CD14-positive monocyte (primary cell): ENCODE results near the gene ADH6. TPM values are rescaled to one million over a fixed set of nuclear protein-coding genes. Genes with fewer than 3 reads are reported as not detected.

Source experiments
- DNase-seq, 3 donors: peaks; one replicate each; pipeline ENCODE4 v3.0.0-alpha.2; 2011 to 2022
- H2AFZ ChIP-seq: 2 replicates; pipeline ENCODE4 v1.6.0; 2012; ENCODE audit warnings: mild to moderate bottlenecking, low read depth, low read length, inconsistent platforms; ENCODE audit not compliant: insufficient read depth, poor library complexity, severe bottlenecking
- H3K27ac ChIP-seq, 2 donors: 1 replicate in 1 of 2; 2 replicates in 1 of 2; pipeline ENCODE4 v1.5.1; 2012 to 2013; ENCODE audit warnings: low read length in 2 of 2, control low read depth in 1 of 2, inconsistent platforms in 1 of 2, low read depth in 1 of 2, mild to moderate bottlenecking in 1 of 2
- H3K27me3 ChIP-seq, 2 donors: one replicate each; pipeline versions ENCODE4 v1.6.0 to v1.6.1; 2011 to 2013; ENCODE audit warnings: low read length in 2 of 2; ENCODE audit not compliant: control insufficient read depth in 2 of 2, insufficient read depth in 2 of 2
- H3K36me3 ChIP-seq, 2 donors: replicated peaks in 1 of 2; 1 replicate in 1 of 2; 2 replicates in 1 of 2; pipeline versions ENCODE4 v1.5.1 to v1.6.1; 2012 to 2013; ENCODE audit warnings: low read length in 2 of 2, control low read depth in 1 of 2, inconsistent platforms in 1 of 2, mild to moderate bottlenecking in 1 of 2; ENCODE audit not compliant: insufficient read depth in 2 of 2, control insufficient read depth in 1 of 2
- H3K4me1 ChIP-seq, 2 donors: 1 replicate in 1 of 2; 2 replicates in 1 of 2; pipeline versions ENCODE4 v1.5.1 to v1.6.1; 2012 to 2013; ENCODE audit warnings: low read length in 2 of 2, control low read depth in 1 of 2, inconsistent platforms in 1 of 2, mild to moderate bottlenecking in 1 of 2, moderate library complexity in 1 of 2; ENCODE audit not compliant: insufficient read depth in 2 of 2, control insufficient read depth in 1 of 2
- H3K4me2 ChIP-seq: replicated peaks from 2 replicates; pipeline ENCODE3; 2012; ENCODE audit warnings: low read length, moderate library complexity, mild to moderate bottlenecking; ENCODE audit not compliant: poor library complexity, severe bottlenecking; ENCODE audit errors: extremely low read depth
- H3K4me3 ChIP-seq, 3 experiments: fragments of 200-600 bp in 1 of 3; sonication (generic) in 1 of 3; replicated peaks in 1 of 3; 1 replicate in 2 of 3; 2 replicates in 1 of 3; pipeline ENCODE4 v1.5.1; 2011 to 2013; ENCODE audit warnings: low read length in 3 of 3, mild to moderate bottlenecking in 3 of 3, control low read depth in 2 of 3, low read depth in 2 of 3, inconsistent platforms in 1 of 3, moderate library complexity in 1 of 3
- H3K79me2 ChIP-seq: 2 replicates; pipeline ENCODE4 v1.6.0; 2012; ENCODE audit warnings: mild to moderate bottlenecking, control low read depth, inconsistent platforms, low read length, moderate library complexity; ENCODE audit not compliant: insufficient read depth
- H3K9ac ChIP-seq: 2 replicates; pipeline ENCODE4 v1.6.0; 2017; ENCODE audit warnings: low read length, mild to moderate bottlenecking; ENCODE audit not compliant: insufficient read depth, poor library complexity, severe bottlenecking
- H3K9me3 ChIP-seq, 2 donors: replicated peaks in 1 of 2; 1 replicate in 1 of 2; 2 replicates in 1 of 2; pipeline versions ENCODE4 v1.5.1 to v1.6.1; 2012 to 2013; ENCODE audit warnings: low read length in 2 of 2, control low read depth in 1 of 2; ENCODE audit not compliant: control insufficient read depth in 1 of 2, insufficient read depth in 1 of 2
- H4K20me1 ChIP-seq: 2 replicates; pipeline ENCODE4 v1.6.0; 2012; ENCODE audit warnings: mild to moderate bottlenecking, low read length, control low read depth, moderate library complexity; ENCODE audit not compliant: insufficient read depth
- H3K27ac Mint-ChIP-seq, 7 donors: one replicate each; pipeline ENCODE4 v1.8.0; 2020; ENCODE audit warnings: mild to moderate bottlenecking in 7 of 7, mixed read lengths in 7 of 7, moderate library complexity in 6 of 7, inconsistent platforms in 2 of 7
- H3K27me3 Mint-ChIP-seq, 3 donors: one replicate each; pipeline ENCODE4 v1.8.0; 2021 to 2022; ENCODE audit warnings: low read depth in 3 of 3, mild to moderate bottlenecking in 3 of 3, mixed read lengths in 3 of 3, moderate library complexity in 3 of 3, inconsistent platforms in 1 of 3
- H3K36me3 Mint-ChIP-seq, 2 donors: one replicate each; pipeline ENCODE4 v1.8.0; 2020; ENCODE audit warnings: mixed read lengths in 2 of 2, inconsistent platforms in 1 of 2, mild to moderate bottlenecking in 1 of 2
- H3K4me1 Mint-ChIP-seq: one replicate; pipeline ENCODE4 v1.8.0; 2020; ENCODE audit warnings: mild to moderate bottlenecking, mixed read lengths
- H3K4me3 Mint-ChIP-seq, 2 donors: one replicate each; pipeline ENCODE4 v1.8.0; 2020; ENCODE audit warnings: mild to moderate bottlenecking in 2 of 2, mixed read lengths in 2 of 2, moderate library complexity in 1 of 2
- H3K9me3 Mint-ChIP-seq, 7 donors: one replicate each; pipeline ENCODE4 v1.8.0; 2020 to 2022; ENCODE audit warnings: mixed read lengths in 7 of 7, mild to moderate bottlenecking in 6 of 7, moderate library complexity in 6 of 7, inconsistent platforms in 2 of 7
- CTCF ChIP-seq: fragments of 200-600 bp; IDR thresholded peaks from one replicate; pipeline ENCODE4 v1.8.0; 2022; ENCODE audit warnings: antibody characterized with exemption, mild to moderate bottlenecking
- WGBS: methylation state at CpG from one replicate; pipeline ENCODE4 v1.1.5; 2013; ENCODE audit warnings: missing lambda C conversion rate; ENCODE audit not compliant: insufficient coverage; 5-methylcytosine and 5-hydroxymethylcytosine counted together
- intact Hi-C, 2 donors: fragments of 100-400 bp; cut with micrococcal nuclease; formaldehyde crosslinking; loops; one replicate each; pipeline versions ENCODE4 v1.15.0 to v1.15.1; 2023
- polyA plus RNA-seq, 3 donors: library from polyadenylated mRNA; depleted of rRNA in 1 of 3; unstranded in 2 of 3; stranded (reverse) in 1 of 3; fragments of 300-500 nt in 2 of 3; fragments of >200 nt in 1 of 3; fragmentation: Illumina TruSeq in 2 of 3; gene quantifications; 1 replicate in 2 of 3; 2 replicates in 1 of 3; pipeline ENCODE4 v1.2.3, GENCODE V29; 2012 to 2021

The ADH6 gene
- polyA plus RNA-seq, 3 donors, result not detected

GRCh38 chr4:99202536-99202935 lies 16.5 kb downstream of the ADH6 start:
- Histone ChIP-seq H2AFZ (no peak overlapping the region), H3K4me2 (no peak overlapping the region), H3K4me3 (no peak overlapping the region), H3K9me3 (peaks cover 2% of the 10 kb centered on the region in 2 donors), H3K27me3 (no peaks in the 10 kb centered on the region), H3K9ac (no peak overlapping the region), H4K20me1 (no peaks in the 10 kb centered on the region), H3K79me2 (no peaks in the 10 kb centered on the region), H3K27ac (no peak overlapping the region), H3K36me3 (no peaks in the 10 kb centered on the region), H3K4me1 (no peaks in the 10 kb centered on the region)
- peaks cover under 1 to 15% (median 8%) of the 10 kb centered on the region in 7 donors for H3K9me3 Mint-ChIP-seq
- H3K4me3 Mint-ChIP-seq, result no peak overlapping the region
- no peaks in the 10 kb centered on the region for H3K36me3 Mint-ChIP-seq
- no peaks in the 10 kb centered on the region for H3K4me1 Mint-ChIP-seq
- intact Hi-C loops, result no loop called here
- H3K27ac Mint-ChIP-seq, result no peak overlapping the region
- DNase-seq, result no peak
- no peak for TF ChIP-seq CTCF
- H3K27me3 Mint-ChIP-seq, result no peaks in the 10 kb centered on the region
- WGBS, result 86% methylated on average over 4 of the region's 5 CpGs

- no peak overlapping the region for H3K9ac ChIP-seq
- H4K20me1 ChIP-seq, result no peaks in the 10 kb centered on the region
- H3K27ac Mint-ChIP-seq, result no peak overlapping the region
- no peaks in the 10 kb centered on the region for H3K27me3 Mint-ChIP-seq
- H3K4me1 Mint-ChIP-seq, result no peaks in the 10 kb centered on the region
- DNase-seq, result no peak
- H3K27me3 ChIP-seq, result no peaks in the 10 kb centered on the region
- H3K4me1 ChIP-seq, result no peaks in the 10 kb centered on the region
- H3K36me3 ChIP-seq, result no peaks in the 10 kb centered on the region
- no peak overlapping the region for H3K4me3 ChIP-seq
- no peak overlapping the region for H3K4me3 Mint-ChIP-seq
- H3K79me2 ChIP-seq, result no peaks in the 10 kb centered on the region
- H3K9me3 Mint-ChIP-seq, result peaks cover 3 to 19% (median 8%) of the 10 kb centered on the region in 7 donors
- no peak overlapping the region for H2AFZ ChIP-seq
- H3K4me2 ChIP-seq, result no peak overlapping the region
- TF ChIP-seq CTCF, result no peak
- H3K36me3 Mint-ChIP-seq, result no peaks in the 10 kb centered on the region
- intact Hi-C loops, result no loop called here
- H3K27ac ChIP-seq, result no peak overlapping the region
- H3K9me3 ChIP-seq, result peaks cover 3 to 6% of the 10 kb centered on the region in 2 donors
Observed at GRCh38 chr4:99202094-99202493, 17.0 kb downstream of the ADH6 start.
